ENCODE results near the gene GPR50. TPM values are rescaled to one million over a fixed set of nuclear protein-coding genes. Genes with fewer than 3 reads are reported as not detected.

The GPR50 gene
- total RNA-seq: not detected
- not detected for polyA plus RNA-seq (ENCODE audit: insufficient read depth, low read depth, low replicate concordance)
- long read RNA-seq, donor 1: 0 reads
- long read RNA-seq, donor 2: 0 reads
- long read RNA-seq, donor 3: 0 reads
- long read RNA-seq, donor 4: 0 reads
- long read RNA-seq, donor 5: 0 reads
- long read RNA-seq, donor 6: 0 reads
- long read RNA-seq, donor 7: 0 reads
- long read RNA-seq, donor 8: 0 reads
- long read RNA-seq, donor 9: 0 reads
- long read RNA-seq, donor 10: 0 reads

GRCh38 chrX:151176231-151176750 lies at the start of gene GPR50:
TSS of gene GPR50 (plus strand) at chrX:151176584. CDS start at chrX:151176722, 138 bp downstream.
- no peak within 1 kb of the TSS for H3K4me3 ChIP-seq (ENCODE audit: low read length in 3 of 3)

DNA sequence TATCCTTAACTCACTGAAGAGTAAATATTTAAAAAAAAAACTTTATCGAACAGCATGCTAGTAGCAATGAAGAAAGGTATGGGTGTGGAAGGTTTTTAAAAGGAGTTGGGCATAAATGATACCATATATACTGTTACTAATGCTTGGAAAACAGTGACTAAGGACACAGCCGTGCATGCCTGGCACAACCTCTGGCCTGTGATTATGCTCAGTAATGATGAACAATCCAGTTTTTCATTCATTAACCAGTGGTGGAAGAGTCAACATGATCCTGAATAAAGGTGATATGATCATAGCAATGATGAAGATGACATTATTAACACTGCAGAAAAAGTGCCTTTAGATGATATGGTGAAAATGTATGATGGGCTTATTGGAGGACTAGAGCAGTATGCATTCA lies 43.9 kb upstream of the GPR50 start:
- no peak for DNase-seq
- no peaks in the 10 kb centered on the region for H3K27me3 ChIP-seq (ENCODE audit: control insufficient read depth, insufficient read depth, low read length)
- no peaks in the 10 kb centered on the region for H3K36me3 ChIP-seq (ENCODE audit: control insufficient read depth in 2 of 3, insufficient read depth in 3 of 3, low read length in 3 of 3)
- no peak overlapping the region for H3K4me3 ChIP-seq (ENCODE audit: low read length in 3 of 3)
- intact Hi-C loops (cut with DNase I): no loop called here
- H3K9me3 ChIP-seq (ENCODE audit: control insufficient read depth in 2 of 3, insufficient read depth in 1 of 3, low read length in 3 of 3): no peaks in the 10 kb centered on the region
- no peak overlapping the region for H3K9ac ChIP-seq (ENCODE audit: low read length in 3 of 3)
- H3K27ac ChIP-seq (ENCODE audit: low read depth in 2 of 2, low read length in 2 of 2): no peak overlapping the region
- FAIRE-seq: no peak
- no peak for TF ChIP-seq CTCF (IDR thresholded peaks at IDR 0.05; ENCODE audit: borderline replicate concordance, extremely low read depth, insufficient read depth)
- H3K4me1 ChIP-seq (ENCODE audit: control insufficient read depth in 2 of 3, insufficient read depth in 2 of 3, low read depth in 1 of 3, low read length in 3 of 3): no peaks in the 10 kb centered on the region

More at GRCh38 chrX:151176231-151176750, at the start of gene GPR50:
- Histone ChIP-seq H3K36me3 (ENCODE audit: control insufficient read depth in 2 of 3, insufficient read depth in 3 of 3, low read length in 3 of 3) (no peaks in the 10 kb centered on the region), H3K4me1 (ENCODE audit: control insufficient read depth in 2 of 3, insufficient read depth in 2 of 3, low read depth in 1 of 3, low read length in 3 of 3) (no peaks in the 10 kb centered on the region), H3K27me3 (ENCODE audit: control insufficient read depth, insufficient read depth, low read length) (peaks cover 10% of the 10 kb centered on the region), H3K9me3 (ENCODE audit: control insufficient read depth in 2 of 3, insufficient read depth in 1 of 3, low read length in 3 of 3) (no peaks in the 10 kb centered on the region), H3K9ac (ENCODE audit: low read length in 3 of 3) (no peak within 1 kb of the TSS), H3K27ac (ENCODE audit: low read depth in 2 of 2, low read length in 2 of 2) (no peak within 1 kb of the TSS)
- no peak for DNase-seq
- intact Hi-C loops (cut with DNase I): no loop called here
- TF ChIP-seq CTCF (IDR thresholded peaks at IDR 0.05; ENCODE audit: borderline replicate concordance, extremely low read depth, insufficient read depth): no peak
- no peak for FAIRE-seq

DNA sequence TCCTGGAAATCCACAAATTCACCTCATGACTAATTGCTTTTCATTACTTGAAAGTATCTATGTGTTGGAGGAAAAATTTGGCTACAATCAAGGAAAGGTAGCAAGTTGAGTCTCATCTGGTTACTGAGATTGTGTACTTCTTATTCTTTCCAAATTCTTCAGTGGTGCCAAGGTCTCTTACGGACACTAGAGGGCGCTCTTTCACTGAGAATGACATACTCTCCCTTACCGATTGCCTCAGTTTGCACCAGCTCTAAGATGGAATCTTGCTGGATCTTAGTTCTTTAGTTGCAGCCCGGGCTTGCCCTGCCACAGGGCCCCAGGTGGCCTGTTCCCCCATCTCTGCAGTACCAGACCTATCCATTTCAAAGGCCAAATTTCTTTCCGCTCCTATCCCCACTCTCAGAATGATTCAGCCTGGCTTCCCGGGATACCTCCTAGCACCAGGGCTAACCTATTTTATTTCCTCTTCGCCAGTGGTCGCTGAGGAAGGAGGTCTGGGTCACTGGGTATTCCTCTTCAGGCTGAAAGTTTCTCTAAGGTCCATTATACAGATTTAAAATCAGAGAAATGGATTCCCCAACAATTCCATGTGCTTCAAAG lies 24.6 kb upstream of the GPR50 start:
- peak; percentile 85 for FAIRE-seq
- H3K36me3 ChIP-seq (ENCODE audit: control insufficient read depth in 2 of 3, insufficient read depth in 3 of 3, low read length in 3 of 3): no peaks in the 10 kb centered on the region
- no peak overlapping the region for H3K27ac ChIP-seq (ENCODE audit: low read depth in 2 of 2, low read length in 2 of 2)
- intact Hi-C loops (cut with DNase I): no loop called here
- peak in 2 of 5 donors; percentile 49 to 66 for DNase-seq
- no peak overlapping the region for H3K4me3 ChIP-seq (ENCODE audit: low read length in 3 of 3)
- H3K4me1 ChIP-seq (ENCODE audit: control insufficient read depth in 2 of 3, insufficient read depth in 2 of 3, low read depth in 1 of 3, low read length in 3 of 3): no peaks in the 10 kb centered on the region
- H3K9ac ChIP-seq (ENCODE audit: low read length in 3 of 3): no peak overlapping the region
- no peaks in the 10 kb centered on the region for H3K27me3 ChIP-seq (ENCODE audit: control insufficient read depth, insufficient read depth, low read length)
- peak; percentile 69 for TF ChIP-seq CTCF (IDR thresholded peaks at IDR 0.05; ENCODE audit: borderline replicate concordance, extremely low read depth, insufficient read depth)
- no peaks in the 10 kb centered on the region for H3K9me3 ChIP-seq (ENCODE audit: control insufficient read depth in 2 of 3, insufficient read depth in 1 of 3, low read length in 3 of 3)

Measured in kidney (tissue), 22 donors.